ENCODE measurements around the gene CHPT1. TPM values are rescaled to one million over a fixed set of nuclear protein-coding genes. Genes with fewer than 3 reads are reported as not detected.

The CHPT1 gene
- total and polyA plus RNA-seq, 9 of the 15 experiments (the other 6 are each of a cell fraction or from before 2014, with no cell fraction given): 15.3 to 210 (median 91.9) TPM

DNA sequence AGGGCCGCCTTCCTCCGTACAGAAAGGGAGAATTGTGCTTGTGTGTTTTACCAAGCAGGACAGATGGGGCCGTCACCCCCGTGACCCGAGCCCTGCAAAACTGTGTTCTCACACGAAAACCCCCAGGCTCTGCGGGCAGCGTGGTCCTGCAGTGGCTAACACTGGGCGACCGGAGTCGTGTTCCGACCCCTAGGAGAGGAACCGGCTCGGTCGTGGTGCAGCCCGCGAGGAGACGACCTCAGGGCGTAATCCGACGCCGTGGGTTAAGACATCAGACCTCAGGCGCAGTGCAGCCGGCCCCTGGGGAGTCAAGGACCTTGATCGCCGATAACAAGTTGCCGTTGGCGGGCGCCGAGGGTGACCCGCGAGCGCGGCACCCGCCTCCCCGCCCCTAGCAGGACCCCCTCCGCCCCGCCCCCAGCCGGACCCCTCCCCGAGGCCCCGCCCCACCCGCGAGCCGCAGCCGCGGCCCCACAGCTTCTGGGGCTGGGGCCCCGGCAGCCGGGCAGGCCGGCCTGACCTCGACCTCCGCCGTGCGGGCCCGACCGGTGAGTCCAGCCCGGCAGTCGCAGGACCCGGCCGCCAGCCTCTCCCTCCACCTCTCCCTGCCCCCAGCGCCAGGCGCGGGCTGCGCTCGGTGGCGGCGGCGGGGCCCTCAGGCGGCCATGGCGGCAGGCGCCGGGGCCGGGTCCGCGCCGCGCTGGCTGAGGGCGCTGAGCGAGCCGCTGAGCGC lies at the start of gene CHPT1 (continued):
- TF ChIP-seq ILK (tag; IDR thresholded peaks at IDR 0.05; ENCODE audit: borderline replicate concordance, low read depth) (no peak), DACH1 (IDR thresholded peaks at IDR 0.05; ENCODE audit: partially characterized antibody) (no peak), KAT8 (IDR thresholded peaks at IDR 0.05; ENCODE audit: low read depth) (no peak), SAP30 (IDR thresholded peaks at IDR 0.05; ENCODE audit: borderline replicate concordance, insufficient read depth, low read depth, low read length, poor library complexity, severe bottlenecking) (no peak), ASH1L (IDR thresholded peaks at IDR 0.05; ENCODE audit: borderline replicate concordance, low read depth, partially characterized antibody) (no peak), STAG1 (CRISPR knock-in tag; IDR thresholded peaks at IDR 0.05; ENCODE audit: borderline replicate concordance) (no peak), ZBTB1 (CRISPR knock-in tag; IDR thresholded peaks at IDR 0.05; ENCODE audit: borderline replicate concordance, low read depth) (no peak), BRD9 (IDR thresholded peaks at IDR 0.05; ENCODE audit: low read depth, partially characterized antibody) (no peak), ZNF644 (tag; IDR thresholded peaks at IDR 0.05; ENCODE audit: low read depth) (no peak), U2AF2 (optimal IDR thresholded peaks at IDR 0.05; ENCODE audit: low read depth, low read length) (no peak), ESRRB (CRISPR knock-in tag; IDR thresholded peaks at IDR 0.05; ENCODE audit: borderline replicate concordance) (no peak), GABPA (tag; conservative IDR thresholded peaks at IDR 0.05; ENCODE audit: low read depth) (no peak), ZNF436 (CRISPR knock-in tag; IDR thresholded peaks at IDR 0.05) (no peak)
- TF ChIP-seq, protein P1, sequence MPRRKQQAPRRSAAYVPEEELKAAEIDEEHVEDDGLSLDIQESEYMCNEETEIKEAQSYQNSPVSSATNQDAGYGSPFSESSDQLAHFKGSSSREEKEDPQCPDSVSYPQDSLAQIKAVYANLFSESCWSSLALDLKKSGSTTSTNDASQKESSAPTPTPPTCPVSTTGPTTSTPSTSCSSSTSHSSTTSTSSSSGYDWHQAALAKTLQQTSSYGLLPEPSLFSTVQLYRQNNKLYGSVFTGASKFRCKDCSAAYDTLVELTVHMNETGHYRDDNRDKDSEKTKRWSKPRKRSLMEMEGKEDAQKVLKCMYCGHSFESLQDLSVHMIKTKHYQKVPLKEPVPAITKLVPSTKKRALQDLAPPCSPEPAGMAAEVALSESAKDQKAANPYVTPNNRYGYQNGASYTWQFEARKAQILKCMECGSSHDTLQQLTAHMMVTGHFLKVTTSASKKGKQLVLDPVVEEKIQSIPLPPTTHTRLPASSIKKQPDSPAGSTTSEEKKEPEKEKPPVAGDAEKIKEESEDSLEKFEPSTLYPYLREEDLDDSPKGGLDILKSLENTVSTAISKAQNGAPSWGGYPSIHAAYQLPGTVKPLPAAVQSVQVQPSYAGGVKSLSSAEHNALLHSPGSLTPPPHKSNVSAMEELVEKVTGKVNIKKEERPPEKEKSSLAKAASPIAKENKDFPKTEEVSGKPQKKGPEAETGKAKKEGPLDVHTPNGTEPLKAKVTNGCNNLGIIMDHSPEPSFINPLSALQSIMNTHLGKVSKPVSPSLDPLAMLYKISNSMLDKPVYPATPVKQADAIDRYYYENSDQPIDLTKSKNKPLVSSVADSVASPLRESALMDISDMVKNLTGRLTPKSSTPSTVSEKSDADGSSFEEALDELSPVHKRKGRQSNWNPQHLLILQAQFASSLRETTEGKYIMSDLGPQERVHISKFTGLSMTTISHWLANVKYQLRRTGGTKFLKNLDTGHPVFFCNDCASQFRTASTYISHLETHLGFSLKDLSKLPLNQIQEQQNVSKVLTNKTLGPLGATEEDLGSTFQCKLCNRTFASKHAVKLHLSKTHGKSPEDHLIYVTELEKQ (CRISPR knock-in tag; IDR thresholded peaks at IDR 0.05): no peak
- TF ChIP-seq, protein P2, sequence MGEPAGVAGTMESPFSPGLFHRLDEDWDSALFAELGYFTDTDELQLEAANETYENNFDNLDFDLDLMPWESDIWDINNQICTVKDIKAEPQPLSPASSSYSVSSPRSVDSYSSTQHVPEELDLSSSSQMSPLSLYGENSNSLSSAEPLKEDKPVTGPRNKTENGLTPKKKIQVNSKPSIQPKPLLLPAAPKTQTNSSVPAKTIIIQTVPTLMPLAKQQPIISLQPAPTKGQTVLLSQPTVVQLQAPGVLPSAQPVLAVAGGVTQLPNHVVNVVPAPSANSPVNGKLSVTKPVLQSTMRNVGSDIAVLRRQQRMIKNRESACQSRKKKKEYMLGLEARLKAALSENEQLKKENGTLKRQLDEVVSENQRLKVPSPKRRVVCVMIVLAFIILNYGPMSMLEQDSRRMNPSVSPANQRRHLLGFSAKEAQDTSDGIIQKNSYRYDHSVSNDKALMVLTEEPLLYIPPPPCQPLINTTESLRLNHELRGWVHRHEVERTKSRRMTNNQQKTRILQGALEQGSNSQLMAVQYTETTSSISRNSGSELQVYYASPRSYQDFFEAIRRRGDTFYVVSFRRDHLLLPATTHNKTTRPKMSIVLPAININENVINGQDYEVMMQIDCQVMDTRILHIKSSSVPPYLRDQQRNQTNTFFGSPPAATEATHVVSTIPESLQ (CRISPR knock-in tag; IDR thresholded peaks at IDR 0.05): no peak
- TF ChIP-seq, protein P3, sequence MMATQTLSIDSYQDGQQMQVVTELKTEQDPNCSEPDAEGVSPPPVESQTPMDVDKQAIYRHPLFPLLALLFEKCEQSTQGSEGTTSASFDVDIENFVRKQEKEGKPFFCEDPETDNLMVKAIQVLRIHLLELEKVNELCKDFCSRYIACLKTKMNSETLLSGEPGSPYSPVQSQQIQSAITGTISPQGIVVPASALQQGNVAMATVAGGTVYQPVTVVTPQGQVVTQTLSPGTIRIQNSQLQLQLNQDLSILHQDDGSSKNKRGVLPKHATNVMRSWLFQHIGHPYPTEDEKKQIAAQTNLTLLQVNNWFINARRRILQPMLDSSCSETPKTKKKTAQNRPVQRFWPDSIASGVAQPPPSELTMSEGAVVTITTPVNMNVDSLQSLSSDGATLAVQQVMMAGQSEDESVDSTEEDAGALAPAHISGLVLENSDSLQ (IDR thresholded peaks at IDR 0.05): no peak
- TF ChIP-seq, protein P4, sequence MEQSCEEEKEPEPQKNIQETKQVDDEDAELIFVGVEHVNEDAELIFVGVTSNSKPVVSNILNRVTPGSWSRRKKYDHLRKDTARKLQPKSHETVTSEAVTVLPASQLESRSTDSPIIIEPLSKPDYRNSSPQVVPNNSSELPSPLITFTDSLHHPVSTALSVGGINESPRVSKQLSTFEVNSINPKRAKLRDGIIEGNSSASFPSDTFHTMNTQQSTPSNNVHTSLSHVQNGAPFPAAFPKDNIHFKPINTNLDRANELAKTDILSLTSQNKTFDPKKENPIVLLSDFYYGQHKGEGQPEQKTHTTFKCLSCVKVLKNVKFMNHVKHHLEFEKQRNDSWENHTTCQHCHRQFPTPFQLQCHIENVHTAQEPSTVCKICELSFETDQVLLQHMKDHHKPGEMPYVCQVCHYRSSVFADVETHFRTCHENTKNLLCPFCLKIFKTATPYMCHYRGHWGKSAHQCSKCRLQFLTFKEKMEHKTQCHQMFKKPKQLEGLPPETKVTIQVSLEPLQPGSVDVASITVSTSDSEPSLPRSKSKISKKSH (CRISPR knock-in tag; IDR thresholded peaks at IDR 0.05): no peak

Data from K562 (cell line).